GM12878 (cell line): ENCODE results near the gene NOTCH4. TPM values are rescaled to one million over a fixed set of nuclear protein-coding genes. Genes with fewer than 3 reads are reported as not detected.

Experiments used
- ATAC-seq: fragments of 200-7000 bp; cut with Tn5 transposase; 3 replicates; pipeline ENCODE4 v1.9.1; 2020; ENCODE audit warnings: mild to moderate bottlenecking, moderate library complexity
- BruUV-seq: library from RNA; stranded (reverse); fragments of 400-500 nt; replicated peaks from 2 replicates; lab custom pipeline; 2021; lab: Mats Ljungman, UMichigan
- CTCF ChIA-PET: fragments of 300-600 bp; sonication (Branson Sonifier 250); formaldehyde crosslinking; extraction: SDS; loops from one replicate; lab custom pipeline; 2021; ENCODE audit warnings: inconsistent platforms; lab: Yijun Ruan, JAX
- POLR2A ChIA-PET: fragments of 350-600 bp; formaldehyde crosslinking; extraction: SDS; loops from one replicate; lab custom pipeline; 2021; ENCODE audit warnings: inconsistent platforms; lab: Charles Lee
- RAD21 ChIA-PET: fragments of 300-600 bp; sonication (Branson Sonifier 250); formaldehyde crosslinking; loops from one replicate; lab custom pipeline; 2023; ENCODE audit warnings: antibody characterized with exemption; ENCODE audit not compliant: unreplicated experiment; lab: Charles Lee
- SMC1A ChIA-PET: fragments of 300-600 bp; sonication (Branson Sonifier 250); formaldehyde crosslinking; loops from one replicate; lab custom pipeline; 2023; ENCODE audit not compliant: unreplicated experiment, uncharacterized antibody; lab: Charles Lee
- DNase-seq: peaks from one replicate; pipeline ENCODE4 v3.0.0-alpha.2; 2011; ENCODE audit warnings: low read depth, low spot score
- FAIRE-seq: peaks from 3 replicates; lab custom pipeline; 2011; peaks lifted over from hg19 to GRCh38; lab: Jason Lieb, UNC
- H2AFZ ChIP-seq: 2 replicates; pipeline ENCODE4 v1.6.0; 2011; ENCODE audit warnings: low read depth, low read length, control low read depth; ENCODE audit not compliant: control insufficient read depth
- H3K27ac ChIP-seq: 2 replicates; pipeline ENCODE4 v1.5.1; 2011; ENCODE audit warnings: control low read depth; ENCODE audit not compliant: control insufficient read depth, insufficient read depth
- H3K27me3 ChIP-seq, 2 experiments: replicated peaks in 1 of 2; 2 replicates each; pipeline versions ENCODE4 v1.6.0 to v1.6.1; 2011; ENCODE audit warnings: low read length in 1 of 2; ENCODE audit not compliant: control insufficient read depth in 2 of 2, insufficient read depth in 2 of 2
- H3K36me3 ChIP-seq, 2 experiments: 2 replicates each; pipeline ENCODE4 v1.5.1; 2011; ENCODE audit warnings: low read length in 1 of 2; ENCODE audit not compliant: control insufficient read depth in 2 of 2, insufficient read depth in 2 of 2
- H3K4me1 ChIP-seq: 2 replicates; pipeline ENCODE4 v1.6.1; 2011; ENCODE audit warnings: mild to moderate bottlenecking, low read length, moderate library complexity, mixed read lengths; ENCODE audit not compliant: control insufficient read depth, insufficient read depth
- H3K4me2 ChIP-seq: 2 replicates; pipeline ENCODE4 v1.6.0; 2011; ENCODE audit warnings: control low read depth; ENCODE audit not compliant: control insufficient read depth, insufficient read depth
- H3K4me3 ChIP-seq: fragments of 200-600 bp; sonication (generic); 2 replicates; pipeline ENCODE4 v1.5.1; 2016
- H3K79me2 ChIP-seq: 2 replicates; pipeline ENCODE4 v1.6.0; 2011; ENCODE audit warnings: low read length; ENCODE audit not compliant: control insufficient read depth, insufficient read depth
- H3K9ac ChIP-seq: 2 replicates; pipeline ENCODE4 v1.8.0; 2011; ENCODE audit warnings: low read length, control low read depth, mixed read lengths; ENCODE audit not compliant: control insufficient read depth, insufficient read depth
- H3K9me3 ChIP-seq: replicated peaks from 3 replicates; pipeline ENCODE4 v1.5.1; 2011; ENCODE audit warnings: mild to moderate bottlenecking, low read length; ENCODE audit not compliant: control insufficient read depth, insufficient read depth
- H4K20me1 ChIP-seq: 2 replicates; pipeline ENCODE4 v1.6.0; 2011; ENCODE audit not compliant: control insufficient read depth, insufficient read depth
- ATF2 ChIP-seq: IDR thresholded peaks from 2 replicates; pipeline ENCODE4 v1.6.1; 2012; ENCODE audit warnings: low read length, inconsistent platforms
- CBFB ChIP-seq: IDR thresholded peaks from 2 replicates; pipeline ENCODE4 v1.6.1; 2016; ENCODE audit warnings: antibody characterized with exemption, low read depth
- CHD2 ChIP-seq: IDR thresholded peaks from 2 replicates; pipeline ENCODE4 v1.6.1; 2011; ENCODE audit warnings: low read depth, low read length, improper control_type of control experiment, borderline replicate concordance
- CREM ChIP-seq: IDR thresholded peaks from 2 replicates; pipeline ENCODE4 v1.6.1; 2014; ENCODE audit warnings: antibody characterized with exemption, low read depth
- DPF2 ChIP-seq: fragments of 450-650 bp; IDR thresholded peaks from 2 replicates; pipeline ENCODE4 v1.6.1; 2017; ENCODE audit warnings: mild to moderate bottlenecking
- EED ChIP-seq: sonication (generic); IDR thresholded peaks from 2 replicates; pipeline ENCODE4 v1.6.1; 2016; ENCODE audit warnings: antibody characterized with exemption, low read depth
- HCFC1 ChIP-seq: fragments of 150-350 bp; IDR thresholded peaks from 2 replicates; pipeline ENCODE4 v1.6.1; 2014; ENCODE audit warnings: low read length
- IKZF1 ChIP-seq: fragments of 450-650 bp; conservative IDR thresholded peaks from 2 replicates; pipeline ENCODE4 v1.6.1; 2017; ENCODE audit warnings: antibody characterized with exemption, mild to moderate bottlenecking
- IKZF2 ChIP-seq, 2 experiments: fragments of 450-650 bp; IDR thresholded peaks; 2 replicates each; pipeline ENCODE4 v1.6.1; 2017; ENCODE audit warnings: mild to moderate bottlenecking in 2 of 2, moderate library complexity in 2 of 2
- JUND ChIP-seq: IDR thresholded peaks from 2 replicates; pipeline ENCODE4 v1.6.1; 2012; ENCODE audit warnings: low read depth, mild to moderate bottlenecking, low read length, improper control_type of control experiment, moderate library complexity
- RAD21 ChIP-seq: IDR thresholded peaks from 2 replicates; pipeline ENCODE4 v1.6.1; 2011; ENCODE audit warnings: mild to moderate bottlenecking, low read depth, low read length, moderate library complexity; ENCODE audit not compliant: insufficient read depth
- SMARCA5 ChIP-seq: fragments of 450-650 bp; IDR thresholded peaks from 2 replicates; pipeline ENCODE4 v1.6.1; 2017; ENCODE audit warnings: mild to moderate bottlenecking
- TARDBP ChIP-seq: IDR thresholded peaks from 2 replicates; pipeline ENCODE4 v1.6.1; 2016; ENCODE audit warnings: borderline replicate concordance
- ZBED1 ChIP-seq: IDR thresholded peaks from 2 replicates; pipeline ENCODE4 v1.6.1; 2016; ENCODE audit warnings: borderline replicate concordance
- ZBTB33 ChIP-seq: fragments of 450-650 bp; IDR thresholded peaks from 2 replicates; pipeline ENCODE4 v1.6.1; 2017; ENCODE audit warnings: mild to moderate bottlenecking
- ZNF217 ChIP-seq: fragments of 450-650 bp; IDR thresholded peaks from 2 replicates; pipeline ENCODE4 v1.6.1; 2017; ENCODE audit warnings: antibody characterized with exemption, mild to moderate bottlenecking
- ZSCAN29 ChIP-seq: fragments of 450-650 bp; IDR thresholded peaks from 2 replicates; pipeline ENCODE4 v1.6.1; 2017; ENCODE audit warnings: mild to moderate bottlenecking, moderate library complexity
- WGBS: methylation state at CpG from one replicate; pipeline ENCODE4 v1.1.6; 2016; ENCODE audit warnings: low lambda C conversion rate; ENCODE audit not compliant: insufficient replicate concordance, insufficient coverage; ENCODE audit errors: missing lambda C conversion rate; 5-methylcytosine and 5-hydroxymethylcytosine counted together
- in situ Hi-C: fragments of 300-500 bp; cut with MboI; formaldehyde crosslinking; loops from 9 replicates; pipeline ENCODE4 v1.14.3; 2018; ENCODE audit warnings: mixed read lengths
- intact Hi-C: fragments of 100-400 bp; cut with micrococcal nuclease; formaldehyde crosslinking; loops from one replicate; pipeline ENCODE4 v1.14.2; 2022; ENCODE audit not compliant: unreplicated experiment
- polyA plus RNA-seq, 11 experiments: library from polyadenylated mRNA; depleted of rRNA in 4 of 11; unstranded in 6 of 11; stranded (reverse) in 5 of 11; fragments of >200 nt; fragmentation: Nextera tagmentation in 4 of 11; fragmentation: Illumina TruSeq in 1 of 11; extraction: Ambion mirVana in 4 of 11; extraction: Trizol in 1 of 11; gene quantifications; 1 replicate in 1 of 11; 2 replicates in 10 of 11; pipeline versions ENCODE4 v1.2.1 to v1.2.3, GENCODE V29; 2011 to 2016; ENCODE audit warnings: inconsistent platforms in 2 of 11, missing spikeins in 2 of 11, low read depth in 1 of 11
- total RNA-seq, 4 experiments: library from RNA; depleted of rRNA in 3 of 4; stranded (reverse); fragments of >200 nt in 3 of 4; fragmentation: Illumina TruSeq in 1 of 4; extraction: Trizol in 1 of 4; gene quantifications; 2 replicates each; pipeline versions ENCODE4 v1.2.1 to v1.2.3, GENCODE V29; 2013 to 2021

Gene NOTCH4
- total and polyA plus RNA-seq, 10 of the 15 experiments (the other 5 are each of a cell fraction or from before 2014, with no cell fraction given) = 0.66 to 3.3 (median 1.4) TPM

- TF ChIP-seq CREM (no peak), IKZF2 (IDR thresholded peaks at IDR 0.05) (no peak), HCFC1 (no peak), ZNF217 (no peak)
- TF ChIP-seq, all 136 proteins: peak for 0
Observed at GRCh38 chr6:32156891-32157290, 67.0 kb downstream of the NOTCH4 start (continued).

GRCh38 chr6:32154514-32155161 lies 69.2 kb downstream of the NOTCH4 start:
- no TSS peak for BruUV-seq
- no peak for TF ChIP-seq EED
- TF ChIP-seq ATF2 = no peak
- no peak for TF ChIP-seq TARDBP
- TF ChIP-seq ZSCAN29 = no peak
- TF ChIP-seq JUND = 0 out of 2 replicates have a peak, but pooled peaks have one; percentile 26
- TF ChIP-seq ZBED1 = no peak
- peak; percentile 26 for TF ChIP-seq IKZF1
- TF ChIP-seq RAD21 = peak; percentile 71
- peak; percentile 26; the same call in 1 of the 2 replicates for TF ChIP-seq DPF2
- TF ChIP-seq ZBTB33 = no peak
- TF ChIP-seq CBFB = no peak
- TF ChIP-seq CHD2 = no peak
- TF ChIP-seq SMARCA5 = no peak; the same call in 1 of the 2 replicates

More at GRCh38 chr6:32154514-32155161, 69.2 kb downstream of the NOTCH4 start:
- peak; percentile 86 for FAIRE-seq
- 8% methylated on average over 31 of the region's 34 CpGs for WGBS
- ATAC-seq = peak; percentile 95
- POLR2A ChIA-PET = interaction anchor here (0.6 to 1.0 kb wide), 2 partner anchors 26 to 238 kb away, joined by 4 to 7 read pairs; partner anchors contain the start of gene ATF6B
- no peak for DNase-seq
- Histone ChIP-seq H3K4me1 (peaks cover 3% of the 10 kb centered on the region; the same call in 1 of the 2 replicates), H3K4me3 (peak overlapping the region; percentile 94), H3K36me3 (no peaks in the 10 kb centered on the region; a peak in 2 of 4 replicates), H3K79me2 (no peaks in the 10 kb centered on the region), H3K4me2 (peak overlapping the region; percentile 85), H3K9me3 (no peaks in the 10 kb centered on the region), H4K20me1 (no peaks in the 10 kb centered on the region), H3K9ac (peak overlapping the region; percentile 45), H3K27me3 (peaks cover 0 to 8% of the 10 kb centered on the region in 2 experiments; a peak in 3 of 4 replicates), H3K27ac (peak overlapping the region; percentile 11; the same call in 1 of the 2 replicates), H2AFZ (peak overlapping the region; percentile 77)
- RAD21 ChIA-PET = interaction anchor here (0.6 to 1.3 kb wide), 5 partner anchors 23 to 41 kb away, joined by 3 to 5 read pairs (median 4); no protein-coding TSS in a partner anchor
- in situ Hi-C loops (no loop called here), intact Hi-C loops (loop anchor here (2.0 to 10.0 kb wide), 3 partner anchors 36 to 110 kb away; no protein-coding TSS in a partner anchor)
- CTCF ChIA-PET = interaction anchor here (0.6 to 1.2 kb wide), 9 partner anchors 9 to 1190 kb away, joined by 3 to 7 read pairs (median 5); partner anchors contain the start of genes ATF6B and FKBPL
- SMC1A ChIA-PET = interaction anchor here (0.7 to 1.1 kb wide), 4 partner anchors 22 to 99 kb away, joined by 3 to 5 read pairs (median 4); no protein-coding TSS in a partner anchor
